H1 (cell line): ENCODE results near the gene CAB39L. TPM values are rescaled to one million over a fixed set of nuclear protein-coding genes. Genes with fewer than 3 reads are reported as not detected.

ENCODE experiments used
- MAFK ChIP-seq: IDR thresholded peaks from 2 replicates; pipeline ENCODE4 v1.6.1; 2012; ENCODE audit warnings: low read depth, mild to moderate bottlenecking, improper control_type of control experiment, low read length
- NRF1 ChIP-seq: IDR thresholded peaks from 2 replicates; pipeline ENCODE4 v1.6.1; 2011; ENCODE audit warnings: mild to moderate bottlenecking, low read depth, low read length, improper control_type of control experiment
- RBBP5 ChIP-seq: IDR thresholded peaks from 2 replicates; pipeline ENCODE4 v1.7.1; 2012; ENCODE audit warnings: low read depth, mild to moderate bottlenecking, inconsistent platforms, low read length, moderate library complexity, borderline replicate concordance
- SIN3A ChIP-seq, 2 experiments: IDR thresholded peaks in 1 of 2; conservative IDR thresholded peaks in 1 of 2; 2 replicates each; pipeline ENCODE4 v1.6.1; 2011 to 2012; ENCODE audit warnings: low read length in 2 of 2, improper control_type of control experiment in 1 of 2, low read depth in 1 of 2, mild to moderate bottlenecking in 1 of 2
- polyA plus RNA-seq, 7 experiments: library from polyadenylated mRNA; depleted of rRNA in 3 of 7; stranded (reverse) in 5 of 7; unstranded in 2 of 7; fragments of >200 nt in 5 of 7; fragments of 200-250 nt in 2 of 7; gene quantifications; 1 replicate in 5 of 7; 2 replicates in 1 of 7; 4 replicates in 1 of 7; pipeline versions ENCODE4 v1.2.1 to v1.2.3, GENCODE V29; 2011 to 2013; ENCODE audit warnings: missing spikeins in 2 of 7, mixed read lengths in 2 of 7
- total RNA-seq: library from RNA; stranded (reverse); fragmentation: NEBNext Ultra II Directional; extraction: Animal tissue kit (Norgen Biotek cat#: 25700); gene quantifications from 2 replicates; pipeline ENCODE4 v1.2.1, GENCODE V29; 2021

CAB39L gene
- total and polyA plus RNA-seq, 2 of the 8 experiments (the other 6 are each of a cell fraction or from before 2014, with no cell fraction given) = 2.5 to 4.8 TPM

DNA sequence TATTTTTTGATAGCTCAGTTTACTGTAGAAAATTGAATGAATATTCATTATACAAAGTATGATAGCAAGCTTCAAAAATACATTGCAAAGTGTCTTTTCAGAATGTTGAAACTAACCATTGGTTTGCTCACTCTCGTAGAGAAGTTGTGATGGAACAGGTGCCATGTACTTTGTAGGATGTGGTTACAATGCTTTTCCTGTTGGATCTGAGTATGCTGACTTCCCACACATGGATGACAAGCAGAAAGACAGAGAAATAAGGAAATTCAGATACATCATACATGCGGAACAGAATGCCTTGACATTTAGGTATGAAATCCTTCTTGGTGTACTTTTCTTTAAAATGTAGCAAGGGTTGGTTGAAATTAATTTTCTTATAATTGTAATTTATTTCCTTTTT lies 165.7 kb downstream of the CAB39L start (continued):
- TF ChIP-seq SIN3A (conservative IDR thresholded peaks at IDR 0.05 in 1 of 2, IDR thresholded peaks at IDR 0.05 in 1 of 2; ENCODE audit: low read depth in 1 of 2, low read length in 2 of 2) (no peak), MAFK (no peak), NRF1 (no peak), RBBP5 (no peak)
